Breast epithelium (tissue), 4 donors: ENCODE results near the gene DCST1. TPM values are rescaled to one million over a fixed set of nuclear protein-coding genes. Genes with fewer than 3 reads are reported as not detected.
A peak's percentile ranks its signal among the peaks of the same experiment; 100 is the strongest.

Source experiments
- DNase-seq, 2 donors: peaks; one replicate each; pipeline ENCODE4 v3.0.0-alpha.2; 2019; ENCODE audit warnings: low spot score in 2 of 2
- H3K27ac ChIP-seq, 2 donors: fragments of 200-600 bp; sonication (generic) in 1 of 2; one replicate each; pipeline ENCODE4 v1.5.1; 2016 to 2019; ENCODE audit warnings: mild to moderate bottlenecking in 1 of 2
- H3K27me3 ChIP-seq, 2 donors: fragments of 200-600 bp; sonication (generic) in 1 of 2; one replicate each; pipeline versions ENCODE4 v1.5.1 to v1.6.0; 2017 to 2019; ENCODE audit warnings: control low read depth in 1 of 2, mild to moderate bottlenecking in 1 of 2
- H3K36me3 ChIP-seq: fragments of 200-600 bp; one replicate; pipeline ENCODE4 v1.5.1; 2019
- H3K4me1 ChIP-seq, 2 donors: fragments of 200-600 bp; sonication (generic); one replicate each; pipeline ENCODE4 v1.5.1; 2016 to 2019; ENCODE audit warnings: control low read depth in 1 of 2
- H3K4me3 ChIP-seq, 3 donors: fragments of 200-600 bp; sonication (generic); 1 replicate in 2 of 3; 2 replicates in 1 of 3; pipeline ENCODE4 v1.5.1; 2016 to 2019; ENCODE audit warnings: mild to moderate bottlenecking in 3 of 3, moderate library complexity in 2 of 3
- H3K9me3 ChIP-seq, 2 donors: fragments of 200-600 bp; sonication (generic) in 1 of 2; one replicate each; pipeline ENCODE4 v1.5.1; 2016 to 2019; ENCODE audit warnings: control low read depth in 1 of 2
- CTCF ChIP-seq, 3 donors: fragments of 450-650 bp; IDR thresholded peaks; one replicate each; pipeline ENCODE4 v1.5.1; 2016 to 2017; ENCODE audit warnings: antibody characterized with exemption in 3 of 3, mild to moderate bottlenecking in 3 of 3, moderate library complexity in 3 of 3
- POLR2A ChIP-seq: fragments of 450-650 bp; IDR thresholded peaks from one replicate; pipeline ENCODE4 v1.6.1; 2016; ENCODE audit warnings: antibody characterized with exemption, mild to moderate bottlenecking, moderate library complexity
- POLR2AphosphoS5 ChIP-seq, 3 donors: sonication (generic); formaldehyde crosslinking; IDR thresholded peaks; one replicate each; pipeline ENCODE4 v1.6.1; 2017; ENCODE audit warnings: antibody characterized with exemption in 3 of 3
- intact Hi-C: fragments of 100-400 bp; cut with DNase I; formaldehyde crosslinking; loops from one replicate; pipeline ENCODE4 v1.15.1; 2023; ENCODE audit warnings: low total_unique reads
- total RNA-seq, 3 donors: library from RNA; depleted of rRNA; stranded (reverse); fragments of >200 nt; gene quantifications; one replicate each; pipeline ENCODE4 v1.1.0, GENCODE V29; 2016

Gene DCST1
- total RNA-seq, 3 donors from 2014 or later = 0.16 to 0.66 (median 0.44) TPM

GRCh38 chr1:155077758-155078445, 44.3 kb downstream of the DCST1 start:
- Histone ChIP-seq H3K27ac (peak overlapping the region; percentile 57 to 81), H3K36me3 (no peaks in the 10 kb centered on the region), H3K4me1 (peaks cover 24 to 31% of the 10 kb centered on the region in 2 donors), H3K27me3 (peaks cover 11 to 21% of the 10 kb centered on the region in 2 donors), H3K4me3 (peak overlapping the region in 2 of 3 donors; percentile 63 to 82), H3K9me3 (no peaks in the 10 kb centered on the region)
- intact Hi-C loops = no loop called here
- DNase-seq = no peak
- TF ChIP-seq POLR2AphosphoS5 (IDR thresholded peaks at IDR 0.05) = no peak
- TF ChIP-seq POLR2A = no peak
- no peak for TF ChIP-seq CTCF (IDR thresholded peaks at IDR 0.05)

GRCh38 chr1:155078469-155079209, 45.0 kb downstream of the DCST1 start, which contains the start of gene EFNA3:
TSS of gene EFNA3 (plus strand) at chr1:155078837. CDS start at chr1:155078942, 105 bp downstream.
- peaks cover 24 to 38% of the 10 kb centered on the region in 2 donors for H3K4me1 ChIP-seq
- no peaks in the 10 kb centered on the region for H3K36me3 ChIP-seq
- intact Hi-C loops = no loop called here
- peaks cover 16 to 23% of the 10 kb centered on the region in 2 donors for H3K27me3 ChIP-seq
- DNase-seq = peak in 1 of 2 donors; percentile 66
- TF ChIP-seq POLR2AphosphoS5 (IDR thresholded peaks at IDR 0.05) (no peak), CTCF (IDR thresholded peaks at IDR 0.05) (no peak), POLR2A (no peak)
- H3K9me3 ChIP-seq = no peaks in the 10 kb centered on the region
- H3K4me3 ChIP-seq = peak within 1 kb of the TSS; percentile 31 to 82 (median 63)
- peak within 1 kb of the TSS; percentile 57 to 81 for H3K27ac ChIP-seq

GRCh38 chr1:155079210-155079486, 45.5 kb downstream of the DCST1 start:
- no peak for DNase-seq
- H3K36me3 ChIP-seq = no peaks in the 10 kb centered on the region
- H3K9me3 ChIP-seq = no peaks in the 10 kb centered on the region
- H3K27me3 ChIP-seq = peaks cover 16 to 26% of the 10 kb centered on the region in 2 donors
- peak overlapping the region; percentile 31 to 82 (median 63) for H3K4me3 ChIP-seq
- peaks cover 29 to 40% of the 10 kb centered on the region in 2 donors for H3K4me1 ChIP-seq
- H3K27ac ChIP-seq = peak overlapping the region; percentile 57 to 81
- TF ChIP-seq POLR2A (no peak), POLR2AphosphoS5 (IDR thresholded peaks at IDR 0.05) (no peak), CTCF (IDR thresholded peaks at IDR 0.05) (no peak)
- intact Hi-C loops = no loop called here

- intact Hi-C loops = no loop called here
- TF ChIP-seq POLR2A (no peak), CTCF (IDR thresholded peaks at IDR 0.05) (no peak), POLR2AphosphoS5 (IDR thresholded peaks at IDR 0.05) (no peak)
- H3K27me3 ChIP-seq = peaks cover 16 to 26% of the 10 kb centered on the region in 2 donors
Observed at GRCh38 chr1:155079487-155080311, 46.1 kb downstream of the DCST1 start.

More at GRCh38 chr1:155079487-155080311, 46.1 kb downstream of the DCST1 start:
- Histone ChIP-seq H3K9me3 (no peaks in the 10 kb centered on the region), H3K27ac (peak overlapping the region; percentile 57 to 81), H3K4me3 (peak overlapping the region; percentile 4 to 82 (median 63)), H3K36me3 (no peaks in the 10 kb centered on the region), H3K4me1 (peaks cover 32 to 40% of the 10 kb centered on the region in 2 donors)
- no peak for DNase-seq
